ENCODE data around the gene VPS33A. TPM values are rescaled to one million over a fixed set of nuclear protein-coding genes. Genes with fewer than 3 reads are reported as not detected.

The VPS33A gene
- total RNA-seq, 1 donor from 2014 or later: 33.2 TPM

- TF ChIP-seq CTCF (IDR thresholded peaks at IDR 0.05): no peak
- no peak overlapping the region for H3K4me3 Mint-ChIP-seq
- CTCF ChIA-PET: no interaction called here
- H3K27ac Mint-ChIP-seq: no peak overlapping the region
- POLR2A ChIA-PET: no interaction called here
- intact Hi-C loops (cut with micrococcal nuclease): no loop called here
- no peaks in the 10 kb centered on the region for H3K4me1 Mint-ChIP-seq
- no peaks in the 10 kb centered on the region for H3K9me3 Mint-ChIP-seq
- no peaks in the 10 kb centered on the region for H3K27me3 Mint-ChIP-seq
- H3K36me3 Mint-ChIP-seq (ENCODE audit: low read depth): peaks cover 59% of the 10 kb centered on the region
- ATAC-seq (ENCODE audit: low read depth): no peak
- no peak for DNase-seq
Observed at GRCh38 chr12:122250536-122250935, 15.8 kb downstream of the VPS33A start.

GRCh38 chr12:122250047-122250446 is 16.2 kb downstream of the VPS33A start:
- no peak for ATAC-seq (ENCODE audit: low read depth)
- no peak for TF ChIP-seq CTCF (IDR thresholded peaks at IDR 0.05)
- Mint-ChIP-seq H3K9me3 (no peaks in the 10 kb centered on the region), H3K36me3 (ENCODE audit: low read depth) (peaks cover 57% of the 10 kb centered on the region), H3K4me3 (no peak overlapping the region), H3K4me1 (no peaks in the 10 kb centered on the region), H3K27me3 (no peaks in the 10 kb centered on the region), H3K27ac (no peak overlapping the region)
- POLR2A ChIA-PET: no interaction called here
- CTCF ChIA-PET: no interaction called here
- DNase-seq: no peak
- intact Hi-C loops (cut with micrococcal nuclease): no loop called here

- Mint-ChIP-seq H3K27ac (no peak overlapping the region), H3K9me3 (no peaks in the 10 kb centered on the region), H3K27me3 (no peaks in the 10 kb centered on the region), H3K36me3 (ENCODE audit: low read depth) (peaks cover 72% of the 10 kb centered on the region), H3K4me1 (no peaks in the 10 kb centered on the region), H3K4me3 (no peak overlapping the region)
- ChIA-PET POLR2A (interaction anchor here (0.6 kb wide), 1 partner anchor 17 kb away, joined by 5 read pairs; no protein-coding TSS in a partner anchor), CTCF (no interaction called here)
- no peak for TF ChIP-seq CTCF (IDR thresholded peaks at IDR 0.05)
- intact Hi-C loops (cut with micrococcal nuclease): no loop called here
- ATAC-seq (ENCODE audit: low read depth) (no peak), DNase-seq (no peak)
Observed at GRCh38 chr12:122245553-122245952, 20.7 kb downstream of the VPS33A start.

- H3K36me3 Mint-ChIP-seq (ENCODE audit: low read depth): peaks cover 71% of the 10 kb centered on the region
- H3K27me3 Mint-ChIP-seq: no peaks in the 10 kb centered on the region
- TF ChIP-seq CTCF (IDR thresholded peaks at IDR 0.05): no peak
- no peak for DNase-seq
- no peak overlapping the region for H3K27ac Mint-ChIP-seq
- ChIA-PET CTCF (no interaction called here), POLR2A (interaction anchor here (0.5 to 0.6 kb wide), 2 partner anchors 18 to 1180 kb away, joined by 3 to 5 read pairs; no protein-coding TSS in a partner anchor)
- H3K9me3 Mint-ChIP-seq: no peaks in the 10 kb centered on the region
- H3K4me1 Mint-ChIP-seq: no peaks in the 10 kb centered on the region
- no peak for ATAC-seq (ENCODE audit: low read depth)
- no peak overlapping the region for H3K4me3 Mint-ChIP-seq
- intact Hi-C loops (cut with micrococcal nuclease): no loop called here
Observed at GRCh38 chr12:122244565-122245371, 21.5 kb downstream of the VPS33A start.

- DNase-seq (no peak), ATAC-seq (ENCODE audit: low read depth) (no peak)
- intact Hi-C loops (cut with micrococcal nuclease): no loop called here
- Mint-ChIP-seq H3K36me3 (ENCODE audit: low read depth) (peaks cover 69% of the 10 kb centered on the region), H3K27ac (no peak overlapping the region), H3K4me3 (no peak overlapping the region), H3K4me1 (no peaks in the 10 kb centered on the region), H3K27me3 (no peaks in the 10 kb centered on the region), H3K9me3 (no peaks in the 10 kb centered on the region)
- CTCF ChIA-PET: no interaction called here
- POLR2A ChIA-PET: interaction anchor here (0.7 kb wide), 1 partner anchor 18 kb away, joined by 3 read pairs; the partner anchor contains the start of gene DIABLO
- TF ChIP-seq CTCF (IDR thresholded peaks at IDR 0.05): no peak
Observed at GRCh38 chr12:122243965-122244364, 22.3 kb downstream of the VPS33A start.

Data from activated B cell treated with CpG ODN at 0.5 μM for 24 hours (primary cell).